ENCODE data around the gene CELF2. TPM values are rescaled to one million over a fixed set of nuclear protein-coding genes. Genes with fewer than 3 reads are reported as not detected.

CELF2 gene
- total RNA-seq, 1 donor, result 135 TPM

DNA sequence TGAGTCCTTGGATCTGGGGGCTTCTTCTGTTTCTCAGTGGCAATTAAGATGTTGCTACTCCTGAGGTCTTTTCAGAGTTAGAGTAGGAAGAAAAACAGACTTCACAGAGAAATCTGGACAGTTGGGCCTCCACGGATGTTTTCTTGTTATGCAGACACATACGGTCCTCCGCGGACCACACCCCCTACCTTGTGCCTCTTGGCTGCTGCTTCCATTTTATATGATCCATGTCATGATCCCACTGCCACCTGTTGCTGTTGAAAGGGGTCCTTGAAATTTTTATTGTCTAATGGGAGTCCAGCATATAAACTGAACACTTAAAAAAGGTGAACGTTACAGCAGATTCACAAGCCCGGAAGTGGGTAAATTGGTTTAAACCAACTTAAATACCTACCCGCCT lies 8.3 kb downstream of the CELF2 start:
- no peak overlapping the region for H3K4me3 ChIP-seq (ENCODE audit: low read length)
- H3K9me3 ChIP-seq (ENCODE audit: low read depth, low read length), result no peaks in the 10 kb centered on the region
- peaks cover 30% of the 10 kb centered on the region for H3K27me3 ChIP-seq (ENCODE audit: insufficient read depth, low read length)
- H3K4me1 ChIP-seq (ENCODE audit: insufficient read depth, low read length), result no peaks in the 10 kb centered on the region

DNA sequence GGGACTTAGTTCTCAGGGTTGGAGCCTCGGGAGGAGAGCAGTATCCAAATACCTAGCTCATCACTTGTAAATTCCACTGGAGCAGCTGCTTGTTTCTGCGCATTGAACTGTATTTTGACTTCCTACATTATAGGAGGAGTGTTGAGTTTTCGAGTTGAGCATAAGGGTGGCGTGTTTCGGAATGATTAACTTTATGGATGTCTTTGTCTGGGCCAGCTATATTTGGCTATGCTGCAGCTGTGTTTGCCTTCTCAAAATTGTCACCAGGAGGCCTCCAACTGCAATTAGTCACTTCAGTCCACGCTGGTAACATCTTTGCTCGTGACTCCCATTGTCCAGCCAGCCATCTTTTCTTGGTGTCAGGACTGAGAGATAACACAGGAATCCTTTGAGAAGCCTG lies 9.1 kb downstream of the CELF2 start:
- Histone ChIP-seq H3K9me3 (ENCODE audit: low read depth, low read length) (no peaks in the 10 kb centered on the region), H3K4me1 (ENCODE audit: insufficient read depth, low read length) (no peaks in the 10 kb centered on the region), H3K4me3 (ENCODE audit: low read length) (no peak overlapping the region), H3K27me3 (ENCODE audit: insufficient read depth, low read length) (peaks cover 22% of the 10 kb centered on the region)

DNA sequence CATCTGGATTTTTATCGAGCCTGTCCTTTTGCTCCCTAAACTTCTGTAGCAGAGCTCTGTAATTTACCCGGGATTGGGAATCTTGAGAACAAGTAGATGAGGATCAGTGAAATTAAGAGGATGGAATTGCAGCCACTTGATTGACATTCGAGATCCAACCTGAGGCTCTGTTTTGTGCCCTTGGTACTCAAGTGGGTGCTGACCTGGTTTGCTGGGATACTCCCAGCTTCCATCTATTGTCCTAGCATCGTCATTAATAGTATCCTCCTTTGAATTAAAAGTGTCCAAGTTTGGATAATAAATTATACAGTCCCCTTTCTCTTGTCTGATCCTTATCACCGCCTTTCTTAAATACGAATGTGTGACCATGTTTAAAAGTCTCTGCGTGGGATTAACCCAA lies 17.1 kb downstream of the CELF2 start:
- H3K9me3 ChIP-seq (ENCODE audit: low read depth, low read length), result no peaks in the 10 kb centered on the region
- H3K4me3 ChIP-seq (ENCODE audit: low read length), result no peak overlapping the region
- no peaks in the 10 kb centered on the region for H3K4me1 ChIP-seq (ENCODE audit: insufficient read depth, low read length)
- no peaks in the 10 kb centered on the region for H3K27me3 ChIP-seq (ENCODE audit: insufficient read depth, low read length)

DNA sequence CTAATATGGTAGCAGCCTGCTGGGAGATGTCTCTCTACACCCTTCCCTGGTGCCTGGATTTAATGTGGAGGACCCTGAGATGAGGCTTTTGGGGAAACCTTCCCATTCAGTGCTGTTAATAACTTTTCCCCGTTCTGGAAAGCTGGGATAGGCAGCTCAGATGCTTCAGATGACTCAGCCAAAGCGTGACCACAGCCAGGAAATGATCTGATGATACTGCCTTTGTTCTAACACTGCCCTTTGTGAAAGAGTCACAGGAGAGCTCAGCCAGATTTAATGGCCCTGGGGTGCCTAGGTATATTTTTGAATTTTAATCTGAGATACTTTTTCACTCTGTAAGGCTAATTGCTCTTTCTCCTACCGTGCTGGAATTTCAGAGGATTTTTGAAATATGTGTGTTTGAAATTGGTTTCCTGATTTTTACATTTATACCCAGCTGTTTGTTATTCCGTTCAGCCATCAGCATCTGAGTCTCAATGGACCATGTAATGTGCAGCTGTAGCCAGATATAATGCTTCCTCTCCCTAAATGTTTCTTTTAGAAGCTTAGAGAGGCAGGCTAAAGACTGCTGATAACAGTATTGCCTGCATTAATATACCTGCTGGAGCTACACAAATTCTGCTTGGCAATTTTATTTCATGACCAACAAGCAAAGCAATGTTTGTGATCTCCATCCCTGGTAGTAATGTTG lies 17.8 kb downstream of the CELF2 start:
- H3K4me3 ChIP-seq (ENCODE audit: low read length), result no peak overlapping the region
- H3K4me1 ChIP-seq (ENCODE audit: insufficient read depth, low read length), result no peaks in the 10 kb centered on the region
- H3K9me3 ChIP-seq (ENCODE audit: low read depth, low read length), result no peaks in the 10 kb centered on the region
- H3K27me3 ChIP-seq (ENCODE audit: insufficient read depth, low read length), result no peaks in the 10 kb centered on the region

DNA sequence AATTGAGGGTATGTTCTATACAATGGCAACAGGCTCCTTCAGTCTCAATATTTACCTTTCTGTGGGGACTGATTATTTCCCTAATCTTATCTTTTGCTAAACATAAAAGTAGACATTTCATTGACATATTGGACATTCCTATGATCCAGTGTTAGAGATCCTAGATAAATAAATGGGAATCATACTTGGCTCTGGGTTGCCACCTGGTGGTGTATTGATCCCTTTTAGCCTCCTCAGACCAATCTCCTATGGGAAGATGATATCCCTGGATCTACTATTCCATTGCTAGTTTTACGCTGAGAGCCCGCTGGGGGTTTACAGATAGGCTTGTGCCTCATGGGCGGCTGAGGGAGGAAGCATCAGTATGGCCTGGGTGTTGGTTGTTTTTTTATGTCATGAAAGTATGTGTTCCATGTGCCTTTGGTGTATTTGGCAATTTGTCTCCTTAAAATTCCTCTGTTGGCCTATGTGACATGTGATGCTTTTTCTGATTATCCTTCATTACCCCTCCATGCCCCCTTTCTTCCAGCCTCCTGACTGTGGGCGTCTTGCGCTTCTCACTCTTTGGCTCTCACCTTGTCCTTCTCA lies 18.8 kb downstream of the CELF2 start:
- Histone ChIP-seq H3K4me3 (ENCODE audit: low read length) (no peak overlapping the region), H3K9me3 (ENCODE audit: low read depth, low read length) (no peaks in the 10 kb centered on the region), H3K4me1 (ENCODE audit: insufficient read depth, low read length) (no peaks in the 10 kb centered on the region), H3K27me3 (ENCODE audit: insufficient read depth, low read length) (no peaks in the 10 kb centered on the region)

DNA sequence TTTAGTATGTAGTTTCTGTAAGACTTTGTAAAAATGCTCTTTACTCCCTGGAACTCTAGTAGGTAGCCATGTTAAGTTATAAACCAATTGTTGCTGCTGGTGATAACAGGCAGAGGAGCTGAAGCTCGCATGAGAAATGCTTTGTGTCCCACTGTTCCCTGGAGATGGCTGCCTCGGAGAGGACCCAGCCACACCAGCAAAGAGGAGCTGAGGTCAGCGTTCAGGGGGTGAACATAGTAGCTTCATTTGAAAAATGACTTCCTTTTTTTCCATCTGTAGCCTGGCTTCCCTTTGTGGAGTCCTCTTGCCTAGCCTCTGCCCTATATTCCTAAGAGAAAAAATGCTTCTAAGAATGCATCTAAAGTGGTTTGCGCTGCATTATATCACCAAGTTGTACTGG lies 20.3 kb downstream of the CELF2 start:
- no peak overlapping the region for H3K4me3 ChIP-seq (ENCODE audit: low read length)
- no peaks in the 10 kb centered on the region for H3K27me3 ChIP-seq (ENCODE audit: insufficient read depth, low read length)
- no peaks in the 10 kb centered on the region for H3K9me3 ChIP-seq (ENCODE audit: low read depth, low read length)
- no peaks in the 10 kb centered on the region for H3K4me1 ChIP-seq (ENCODE audit: insufficient read depth, low read length)

DNA sequence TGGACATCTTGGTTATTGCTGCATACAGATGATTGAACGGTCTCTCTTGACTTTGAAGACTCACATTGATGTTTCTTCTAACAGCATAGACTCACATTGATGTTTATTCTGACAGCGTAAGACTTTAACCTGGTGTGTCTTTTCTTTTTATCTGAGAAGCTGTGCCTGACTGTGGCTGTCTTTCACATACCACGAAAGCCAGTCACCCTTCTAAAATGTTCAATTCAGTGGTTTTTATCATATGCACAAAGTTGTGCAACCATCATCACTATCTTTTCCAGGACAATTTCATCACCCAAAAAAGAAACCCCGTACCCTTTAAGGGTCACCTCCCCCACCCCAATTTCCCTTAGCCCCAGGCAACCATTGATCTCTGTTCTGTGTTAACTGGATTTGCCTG lies 24.7 kb downstream of the CELF2 start:
- H3K9me3 ChIP-seq (ENCODE audit: low read depth, low read length), result no peaks in the 10 kb centered on the region
- H3K4me3 ChIP-seq (ENCODE audit: low read length), result no peak overlapping the region
- H3K4me1 ChIP-seq (ENCODE audit: insufficient read depth, low read length), result no peaks in the 10 kb centered on the region
- peaks cover 2% of the 10 kb centered on the region for H3K27me3 ChIP-seq (ENCODE audit: insufficient read depth, low read length)

DNA sequence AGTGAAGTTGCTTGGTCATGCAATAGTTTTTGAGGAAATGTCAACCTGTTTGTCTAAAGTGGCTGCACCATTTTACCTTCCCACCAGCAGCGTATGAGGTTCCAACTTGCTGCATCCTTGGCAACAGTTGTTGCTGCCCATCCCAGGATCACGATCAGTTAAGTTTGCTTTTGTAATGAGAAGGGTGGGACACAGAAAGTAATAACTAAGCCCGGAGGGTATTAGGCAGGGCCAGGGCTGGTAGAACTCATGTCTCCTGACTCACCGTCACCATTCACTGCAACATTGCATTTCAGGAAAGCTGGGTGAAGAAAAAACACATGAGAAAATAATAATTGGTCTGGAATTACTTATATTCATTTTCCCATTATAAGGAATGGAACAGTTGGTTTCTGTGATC lies 25.4 kb downstream of the CELF2 start:
- peaks cover 5% of the 10 kb centered on the region for H3K27me3 ChIP-seq (ENCODE audit: insufficient read depth, low read length)
- H3K4me1 ChIP-seq (ENCODE audit: insufficient read depth, low read length), result no peaks in the 10 kb centered on the region
- no peak overlapping the region for H3K4me3 ChIP-seq (ENCODE audit: low read length)
- H3K9me3 ChIP-seq (ENCODE audit: low read depth, low read length), result no peaks in the 10 kb centered on the region

DNA sequence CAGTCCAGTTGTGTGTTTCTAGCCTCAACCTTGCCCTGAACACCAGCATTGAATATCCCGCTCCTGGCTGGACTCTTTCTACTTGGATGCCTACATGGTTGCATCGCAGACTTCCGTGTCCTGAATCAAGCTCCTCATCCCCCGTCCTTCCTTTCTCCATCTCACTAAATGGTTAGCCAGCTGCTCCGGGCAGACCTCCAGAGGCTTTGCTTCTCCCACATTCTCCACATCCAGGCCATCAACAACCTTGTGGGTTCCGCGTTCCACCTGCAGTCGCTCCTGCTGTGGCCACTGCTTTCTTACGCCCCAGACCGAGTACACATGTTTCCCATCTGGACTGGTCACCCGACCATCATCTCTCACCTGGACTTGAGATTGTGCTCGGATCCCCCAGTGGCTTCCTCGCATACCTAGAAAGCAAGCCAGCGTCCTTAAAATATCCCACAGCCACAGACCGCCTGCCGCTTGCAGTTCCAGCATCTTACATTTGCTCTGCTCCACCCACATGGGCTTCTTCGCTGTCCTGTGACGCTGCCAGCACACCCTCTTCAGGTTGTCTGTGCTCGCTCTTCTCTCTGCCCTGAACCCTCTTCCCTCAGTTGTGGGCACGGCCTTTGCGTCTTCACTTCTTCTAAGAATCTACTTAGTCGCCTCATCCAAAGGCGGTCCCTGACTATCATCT lies 25.9 kb downstream of the CELF2 start:
- Histone ChIP-seq H3K4me1 (ENCODE audit: insufficient read depth, low read length) (no peaks in the 10 kb centered on the region), H3K9me3 (ENCODE audit: low read depth, low read length) (no peaks in the 10 kb centered on the region), H3K27me3 (ENCODE audit: insufficient read depth, low read length) (peaks cover 5% of the 10 kb centered on the region), H3K4me3 (ENCODE audit: low read length) (no peak overlapping the region)

DNA sequence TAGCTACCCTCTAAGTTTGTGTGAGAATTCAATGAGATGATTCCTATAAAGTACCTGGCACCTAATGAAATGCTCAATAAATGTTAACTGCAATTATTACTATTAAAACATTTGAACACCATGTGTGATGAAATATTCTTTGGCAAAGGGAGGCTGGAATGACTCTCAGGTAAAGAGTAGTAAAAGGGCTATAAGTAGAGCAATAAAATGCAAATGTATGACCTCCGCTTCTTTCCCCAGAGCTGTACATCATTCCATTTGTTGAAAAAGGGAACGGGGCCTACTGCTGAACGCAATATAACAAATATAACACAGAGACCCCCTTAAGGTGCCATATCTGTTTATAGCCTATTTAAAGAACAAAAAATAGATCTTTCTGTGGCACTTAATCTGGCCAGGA lies 27.8 kb downstream of the CELF2 start:
- Histone ChIP-seq H3K9me3 (ENCODE audit: low read depth, low read length) (no peaks in the 10 kb centered on the region), H3K27me3 (ENCODE audit: insufficient read depth, low read length) (peaks cover 5% of the 10 kb centered on the region), H3K4me3 (ENCODE audit: low read length) (no peak overlapping the region), H3K4me1 (ENCODE audit: insufficient read depth, low read length) (no peaks in the 10 kb centered on the region)

DNA sequence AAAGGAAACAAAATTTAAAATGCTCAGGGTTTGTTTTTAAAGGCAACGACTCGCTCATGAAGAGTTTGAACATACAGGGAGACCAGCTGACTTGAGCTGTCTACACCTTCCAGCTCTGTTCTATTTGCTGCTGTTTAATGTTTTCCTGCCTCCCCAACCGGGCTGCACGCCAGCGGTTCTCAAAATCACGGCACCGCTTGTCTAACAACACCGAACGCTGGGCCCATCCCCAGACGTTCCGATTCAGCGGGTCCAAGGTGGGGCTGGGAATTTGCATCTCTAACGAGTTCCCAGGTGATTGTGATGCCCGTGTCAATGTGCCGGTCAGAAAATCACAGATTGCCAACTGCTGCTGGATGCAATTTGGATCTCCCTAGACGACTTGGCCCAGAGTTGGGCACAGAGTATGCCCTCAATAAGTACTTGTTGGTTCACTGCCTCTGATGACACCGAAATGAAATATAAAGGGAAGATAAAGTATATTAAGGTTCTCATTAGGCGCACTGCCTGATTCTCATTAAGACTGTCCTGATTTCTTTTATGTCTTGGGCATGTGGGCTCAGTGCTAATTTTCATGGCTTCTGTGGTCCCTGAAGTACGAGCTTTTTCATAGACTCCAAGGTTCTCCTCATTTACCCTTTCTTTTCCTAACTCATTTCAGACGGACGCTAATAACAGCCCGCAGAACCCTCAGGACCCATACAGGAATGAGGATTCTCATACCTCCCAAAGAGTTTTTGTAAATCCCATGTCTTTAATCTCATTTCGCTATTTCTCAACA lies 28.5 kb downstream of the CELF2 start:
- Histone ChIP-seq H3K4me1 (ENCODE audit: insufficient read depth, low read length) (no peaks in the 10 kb centered on the region), H3K27me3 (ENCODE audit: insufficient read depth, low read length) (peaks cover 5% of the 10 kb centered on the region), H3K4me3 (ENCODE audit: low read length) (no peak overlapping the region), H3K9me3 (ENCODE audit: low read depth, low read length) (no peaks in the 10 kb centered on the region)

DNA sequence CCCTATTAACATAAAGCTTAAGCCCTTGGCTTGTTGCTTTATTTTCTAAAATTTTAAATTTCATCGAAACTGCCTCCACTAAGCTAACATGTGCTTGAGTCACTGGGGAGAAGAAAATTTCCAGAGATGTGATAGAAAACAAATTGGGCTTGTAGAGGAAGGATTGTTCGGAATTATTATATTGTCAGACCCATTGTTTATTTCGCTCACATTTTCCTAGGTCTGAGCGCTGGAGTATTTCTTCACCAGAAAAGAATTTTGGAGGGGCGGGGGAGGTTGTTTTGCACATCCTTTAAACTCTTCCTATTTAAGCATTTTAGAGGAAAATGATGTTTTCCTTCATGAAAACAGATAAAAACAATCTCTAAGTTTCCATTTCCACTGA lies 29.1 kb downstream of the CELF2 start:
- Histone ChIP-seq H3K4me3 (ENCODE audit: low read length) (no peak overlapping the region), H3K27me3 (ENCODE audit: insufficient read depth, low read length) (peaks cover 5% of the 10 kb centered on the region), H3K4me1 (ENCODE audit: insufficient read depth, low read length) (no peaks in the 10 kb centered on the region), H3K9me3 (ENCODE audit: low read depth, low read length) (no peaks in the 10 kb centered on the region)

DNA sequence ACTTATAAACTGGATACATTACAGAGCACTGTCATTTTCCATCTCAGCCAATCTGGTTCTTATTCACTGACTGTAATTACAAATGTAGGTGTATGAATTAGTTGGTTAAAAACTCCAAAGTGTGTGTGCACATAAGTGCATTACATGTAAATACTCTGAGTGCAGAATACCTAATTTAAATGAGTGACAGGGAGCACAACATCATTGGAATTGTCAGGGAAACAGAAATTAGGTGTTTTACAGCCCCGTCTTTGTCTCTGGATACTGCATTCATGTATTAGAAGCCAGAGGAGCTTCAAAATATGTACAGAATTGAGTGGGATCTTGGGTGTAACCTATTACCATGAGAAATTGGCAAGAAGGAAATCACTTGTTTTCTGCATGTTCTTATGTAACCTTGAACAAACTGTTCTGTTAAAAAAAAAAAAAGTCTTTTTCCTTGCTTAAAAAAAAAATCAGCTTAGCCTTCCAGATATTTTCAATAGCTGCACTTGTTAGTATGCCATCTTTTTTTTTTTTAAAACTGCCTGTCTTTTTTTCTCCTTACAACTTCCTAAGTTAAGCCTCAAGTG lies 31.1 kb downstream of the CELF2 start:
- peaks cover 5% of the 10 kb centered on the region for H3K27me3 ChIP-seq (ENCODE audit: insufficient read depth, low read length)
- H3K4me1 ChIP-seq (ENCODE audit: insufficient read depth, low read length), result no peaks in the 10 kb centered on the region
- H3K4me3 ChIP-seq (ENCODE audit: low read length), result no peak overlapping the region
- no peaks in the 10 kb centered on the region for H3K9me3 ChIP-seq (ENCODE audit: low read depth, low read length)

DNA sequence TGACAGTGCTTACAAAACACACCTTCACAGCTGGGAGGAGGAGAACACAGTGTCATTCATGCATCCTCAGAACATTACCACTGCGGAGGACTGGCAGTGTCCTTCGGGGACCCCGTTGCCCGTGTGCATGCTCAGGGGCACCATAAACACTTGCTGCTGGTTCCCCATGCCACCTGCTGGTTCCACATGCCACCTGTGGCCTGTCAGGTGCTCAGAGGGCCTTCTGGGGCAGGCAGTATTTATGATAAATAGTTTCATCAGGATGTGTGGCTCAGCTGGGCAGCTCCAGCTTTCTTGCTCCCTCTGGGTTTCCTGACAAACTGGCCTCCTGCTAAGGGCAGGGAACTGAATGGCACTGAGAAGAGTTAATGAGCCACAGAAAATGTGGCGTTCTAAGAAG lies 32.1 kb downstream of the CELF2 start:
- Histone ChIP-seq H3K4me1 (ENCODE audit: insufficient read depth, low read length) (no peaks in the 10 kb centered on the region), H3K27me3 (ENCODE audit: insufficient read depth, low read length) (peaks cover 5% of the 10 kb centered on the region), H3K4me3 (ENCODE audit: low read length) (no peak overlapping the region), H3K9me3 (ENCODE audit: low read depth, low read length) (no peaks in the 10 kb centered on the region)

Data from mononuclear cell (primary cell).